Hepatocyte (in vitro differentiated cells): ENCODE results near the gene RUFY4. TPM values are rescaled to one million over a fixed set of nuclear protein-coding genes. Genes with fewer than 3 reads are reported as not detected.

Experiments
- DNase-seq: peaks from one replicate; pipeline ENCODE4 v3.0.0-alpha.2; 2016; ENCODE audit warnings: low spot score
- H2AFZ ChIP-seq: fragments of 200-600 bp; sonication (generic); 2 replicates; pipeline ENCODE4 v1.6.0; 2016; ENCODE audit warnings: antibody characterized with exemption, mild to moderate bottlenecking
- H3K27ac ChIP-seq: fragments of 200-600 bp; sonication (generic); 2 replicates; pipeline ENCODE4 v1.5.1; 2016; ENCODE audit warnings: mild to moderate bottlenecking
- H3K27me3 ChIP-seq: fragments of 200-600 bp; sonication (generic); 2 replicates; pipeline ENCODE4 v1.6.1; 2016
- H3K36me3 ChIP-seq: fragments of 200-600 bp; sonication (generic); replicated peaks from 2 replicates; pipeline ENCODE4 v1.5.1; 2016; ENCODE audit warnings: low read depth; ENCODE audit not compliant: insufficient read depth
- H3K4me1 ChIP-seq: fragments of 200-600 bp; sonication (generic); 2 replicates; pipeline ENCODE4 v1.5.1; 2016; ENCODE audit warnings: mild to moderate bottlenecking, moderate library complexity; ENCODE audit not compliant: insufficient read depth
- H3K4me2 ChIP-seq: fragments of 200-600 bp; sonication (generic); 2 replicates; pipeline ENCODE4 v1.6.0; 2016
- H3K4me3 ChIP-seq: fragments of 200-600 bp; sonication (generic); 2 replicates; pipeline ENCODE4 v1.5.1; 2016; ENCODE audit warnings: mild to moderate bottlenecking
- H3K79me2 ChIP-seq: fragments of 200-600 bp; sonication (generic); 2 replicates; pipeline ENCODE4 v1.6.0; 2017; ENCODE audit warnings: mild to moderate bottlenecking
- H3K9me2 ChIP-seq: fragments of 200-600 bp; sonication (generic); replicated peaks from 2 replicates; pipeline ENCODE4 v1.6.0; 2017; ENCODE audit warnings: mild to moderate bottlenecking; ENCODE audit not compliant: insufficient read depth
- H3K9me3 ChIP-seq: fragments of 200-600 bp; sonication (generic); 2 replicates; pipeline ENCODE4 v1.5.1; 2016; ENCODE audit warnings: low read depth, mild to moderate bottlenecking
- H4K20me1 ChIP-seq: fragments of 200-600 bp; sonication (generic); 2 replicates; pipeline ENCODE4 v1.6.0; 2016; ENCODE audit warnings: mild to moderate bottlenecking; ENCODE audit not compliant: insufficient read depth, poor library complexity, severe bottlenecking
- CTCF ChIP-seq: fragments of 200-600 bp; sonication (generic); IDR thresholded peaks from 2 replicates; pipeline ENCODE4 v1.5.1; 2016; ENCODE audit warnings: antibody characterized with exemption, mild to moderate bottlenecking; ENCODE audit not compliant: poor library complexity
- EZH2 ChIP-seq: fragments of 200-600 bp; sonication (generic); IDR thresholded peaks from 2 replicates; pipeline ENCODE4 v1.6.1; 2016; ENCODE audit warnings: antibody characterized with exemption, mild to moderate bottlenecking, borderline replicate concordance
- EZH2phosphoT487 ChIP-seq: fragments of 200-600 bp; sonication (generic); IDR thresholded peaks from one replicate; pipeline ENCODE4 v1.6.1; 2018; ENCODE audit warnings: antibody characterized with exemption, mild to moderate bottlenecking, low read depth, moderate library complexity; ENCODE audit not compliant: unreplicated experiment, severe bottlenecking
- WGBS: methylation state at CpG from one replicate; pipeline ENCODE4 v1.1.6; 2016; ENCODE audit warnings: low lambda C conversion rate; ENCODE audit errors: missing lambda C conversion rate; 5-methylcytosine and 5-hydroxymethylcytosine counted together
- polyA plus RNA-seq: library from polyadenylated mRNA; unstranded; fragments of >200 nt; fragmentation: Nextera tagmentation; extraction: Ambion mirVana; gene quantifications from 2 replicates; pipeline ENCODE4 v1.2.1, GENCODE V29; 2016
- total RNA-seq: library from RNA; depleted of rRNA; stranded (reverse); fragments of >200 nt; gene quantifications from 2 replicates; pipeline ENCODE4 v1.2.3, GENCODE V29; 2014

Gene RUFY4
- total and polyA plus RNA-seq, 2 experiments from 2014 or later, result 0.10 to 1.5 TPM

DNA sequence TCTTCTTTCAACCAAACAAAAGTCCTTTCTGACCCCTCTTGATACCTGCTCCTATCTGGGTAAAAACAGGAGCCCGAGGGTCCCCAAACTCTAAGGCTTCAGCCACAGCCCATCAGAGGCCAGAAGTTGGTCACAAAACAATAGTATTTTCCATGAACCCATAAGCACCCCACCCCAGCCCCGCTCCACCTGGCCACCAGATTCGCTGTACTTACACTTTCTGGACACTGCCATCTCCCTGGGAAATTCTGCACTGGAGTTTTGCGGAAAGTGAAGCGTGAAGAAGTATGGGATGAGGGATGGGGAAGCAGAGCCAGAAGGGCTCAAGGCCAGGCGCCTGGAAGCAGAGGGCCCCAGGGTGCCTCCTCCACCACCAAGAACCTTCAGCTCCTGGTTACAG, 5.2 kb upstream of the RUFY4 start:
- H2AFZ ChIP-seq, result no peak overlapping the region
- no peak for TF ChIP-seq EZH2
- TF ChIP-seq CTCF, result no peak
- no peak for TF ChIP-seq EZH2phosphoT487
- no peak overlapping the region for H3K4me2 ChIP-seq
- H3K9me2 ChIP-seq, result no peaks in the 10 kb centered on the region
- WGBS, result 93% methylated on average over 6 of the region's 6 CpGs
- H3K9me3 ChIP-seq, result no peaks in the 10 kb centered on the region
- H3K4me3 ChIP-seq, result no peak overlapping the region
- no peak for DNase-seq
- H3K27me3 ChIP-seq, result no peaks in the 10 kb centered on the region
- no peaks in the 10 kb centered on the region for H3K36me3 ChIP-seq
- H3K79me2 ChIP-seq, result no peaks in the 10 kb centered on the region
- no peak overlapping the region for H3K27ac ChIP-seq
- H3K4me1 ChIP-seq, result no peaks in the 10 kb centered on the region
- H4K20me1 ChIP-seq, result no peaks in the 10 kb centered on the region

- Histone ChIP-seq H4K20me1 (no peaks in the 10 kb centered on the region), H3K9me3 (no peaks in the 10 kb centered on the region), H3K36me3 (no peaks in the 10 kb centered on the region), H2AFZ (no peak overlapping the region), H3K4me3 (no peak overlapping the region), H3K27ac (no peak overlapping the region), H3K4me1 (no peaks in the 10 kb centered on the region), H3K79me2 (no peaks in the 10 kb centered on the region), H3K4me2 (no peak overlapping the region), H3K9me2 (no peaks in the 10 kb centered on the region), H3K27me3 (no peaks in the 10 kb centered on the region)
- DNase-seq, result no peak
- TF ChIP-seq EZH2 (no peak), CTCF (no peak)
- WGBS, result 76% methylated on average over 8 of the region's 9 CpGs
Measured at GRCh38 chr2:218065239-218066006, 3.6 kb upstream of the RUFY4 start.

DNA sequence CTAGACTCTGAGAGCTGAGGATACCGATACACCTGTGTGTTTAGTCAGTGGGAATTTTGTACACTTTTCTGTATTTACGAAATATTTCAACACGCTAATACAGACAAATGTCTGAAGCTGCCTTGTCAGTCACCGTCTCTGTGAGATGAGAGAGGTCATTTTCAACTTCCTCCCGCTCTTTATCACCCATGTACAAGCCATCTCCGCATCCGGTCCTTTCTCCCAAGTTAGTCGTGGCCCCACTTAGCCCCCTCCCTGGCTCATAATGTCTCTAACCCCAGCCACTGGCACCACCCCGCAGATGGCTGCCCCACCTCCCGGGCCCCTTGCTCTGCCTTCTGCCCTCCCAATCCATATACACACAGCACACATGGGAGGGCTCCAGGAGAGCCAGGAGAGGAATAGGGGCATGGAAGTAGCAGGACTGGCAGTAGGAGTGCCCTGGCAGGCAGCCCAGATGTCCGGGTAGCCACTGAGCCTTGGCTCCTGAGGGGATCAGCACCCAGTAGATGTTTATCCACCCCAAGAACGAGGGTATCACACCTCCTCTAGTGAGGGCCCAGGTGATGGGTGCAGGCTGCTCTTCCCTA, 2.0 kb upstream of the RUFY4 start:
- 78% methylated on average over 12 of the region's 12 CpGs for WGBS
- Histone ChIP-seq H3K27me3 (no peaks in the 10 kb centered on the region), H3K27ac (no peak overlapping the region), H4K20me1 (no peaks in the 10 kb centered on the region), H3K9me2 (no peaks in the 10 kb centered on the region), H2AFZ (no peak overlapping the region), H3K4me1 (no peaks in the 10 kb centered on the region), H3K4me2 (no peak overlapping the region), H3K79me2 (no peaks in the 10 kb centered on the region), H3K9me3 (no peaks in the 10 kb centered on the region), H3K36me3 (no peaks in the 10 kb centered on the region), H3K4me3 (no peak overlapping the region)
- TF ChIP-seq EZH2 (no peak), CTCF (no peak), EZH2phosphoT487 (no peak)
- DNase-seq, result no peak
